RWPE1 (cell line): ENCODE data around the gene MAN2A1.

Source experiments
- CTCF ChIA-PET: fragments of 350-600 bp; sonication (Branson Sonifier 250); formaldehyde crosslinking; extraction: SDS; loops from one replicate; lab custom pipeline; 2021; lab: Yijun Ruan, JAX
- POLR2A ChIA-PET: fragments of 400-600 bp; formaldehyde crosslinking; extraction: SDS; loops from one replicate; lab custom pipeline; 2020; ENCODE audit warnings: antibody characterized with exemption; ENCODE audit not compliant: low non-redundant PET; lab: Yijun Ruan, JAX
- DNase-seq: peaks from one replicate; pipeline ENCODE4 v3.0.0; 2012; ENCODE audit warnings: low spot score
- H3K27ac ChIP-seq: fragments of 450-650 bp; 2 replicates; pipeline ENCODE4 v1.5.1; 2017
- CTCF ChIP-seq: fragments of 450-650 bp; conservative IDR thresholded peaks from 2 replicates; pipeline ENCODE4 v1.5.1; 2017; ENCODE audit warnings: low read depth, mild to moderate bottlenecking

Gene MAN2A1

DNA sequence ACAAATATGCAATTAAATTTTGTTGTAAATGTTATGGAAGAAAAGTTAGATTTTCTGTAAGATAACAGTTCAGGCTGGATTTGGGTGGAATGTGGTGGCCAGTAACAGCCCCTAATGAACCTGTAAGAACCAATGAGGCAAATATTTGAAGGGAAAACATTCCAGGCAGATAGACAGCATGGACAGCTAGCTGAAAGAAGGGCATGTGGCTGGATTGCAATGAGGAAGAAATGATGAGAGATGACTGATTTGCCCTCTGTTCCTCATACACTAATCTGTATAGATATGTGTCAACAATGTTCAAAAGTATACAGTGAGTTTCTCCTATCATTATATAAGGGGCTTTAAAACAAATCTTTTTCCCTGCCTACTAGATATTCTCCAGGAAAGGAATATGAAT, 58.8 kb downstream of the MAN2A1 start:
- POLR2A ChIA-PET = no interaction called here
- H3K27ac ChIP-seq = no peak overlapping the region
- DNase-seq = no peak
- CTCF ChIA-PET = interaction anchor here (0.5 kb wide), 1 partner anchor 15 kb away, joined by 4 read pairs; no protein-coding TSS in a partner anchor
- TF ChIP-seq CTCF = no peak

DNA sequence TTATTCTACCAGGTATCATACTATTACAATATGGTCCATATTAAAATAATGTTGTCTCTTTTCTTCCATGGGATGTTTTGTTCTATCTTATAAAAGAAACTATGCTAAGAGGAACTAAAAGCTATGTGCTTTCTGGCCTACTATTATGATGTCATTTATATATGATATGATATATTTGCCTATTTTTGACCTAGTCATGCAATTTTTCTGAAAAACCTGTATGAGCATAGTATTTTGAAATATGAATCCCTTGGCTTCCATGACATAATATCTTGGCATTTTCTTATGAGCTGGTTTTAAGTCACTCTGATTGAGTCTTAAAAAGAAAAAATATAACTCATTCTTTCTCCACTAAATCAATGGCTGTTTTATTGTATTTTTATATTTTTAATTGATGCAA, 60.7 kb downstream of the MAN2A1 start:
- no peak overlapping the region for H3K27ac ChIP-seq
- DNase-seq = no peak
- ChIA-PET POLR2A (no interaction called here), CTCF (interaction anchor here (0.5 to 0.6 kb wide), 2 partner anchors 60 to 110 kb away, joined by 3 read pairs; no protein-coding TSS in a partner anchor)
- no peak for TF ChIP-seq CTCF

DNA sequence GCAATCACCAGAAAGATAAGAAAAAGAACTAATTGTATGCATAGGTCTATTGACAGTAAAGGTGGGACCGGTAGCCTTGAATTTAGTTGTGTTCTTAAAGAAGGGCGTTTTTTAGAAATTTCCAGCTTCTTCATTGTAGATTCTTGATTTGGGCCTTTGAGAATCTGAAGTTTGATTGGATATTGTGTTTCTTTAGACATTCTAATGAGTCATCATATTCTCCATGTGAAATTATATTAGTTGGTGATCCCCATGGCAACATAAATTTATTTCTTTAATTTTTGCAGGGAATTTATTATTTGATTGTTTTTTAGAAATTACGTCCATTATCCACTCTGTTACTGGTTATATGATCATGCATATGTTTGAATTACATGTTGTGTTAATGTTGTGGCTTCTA, 63.6 kb downstream of the MAN2A1 start:
- CTCF ChIA-PET = interaction anchor here (0.6 kb wide), 2 partner anchors 63 to 456 kb away, joined by 3 to 5 read pairs; no protein-coding TSS in a partner anchor
- TF ChIP-seq CTCF = no peak
- no peak overlapping the region for H3K27ac ChIP-seq
- POLR2A ChIA-PET = no interaction called here
- no peak for DNase-seq

GRCh38 chr5:109754319-109754718, 64.6 kb downstream of the MAN2A1 start:
- no peak overlapping the region for H3K27ac ChIP-seq
- ChIA-PET POLR2A (no interaction called here), CTCF (no interaction called here)
- TF ChIP-seq CTCF = no peak
- DNase-seq = no peak

DNA sequence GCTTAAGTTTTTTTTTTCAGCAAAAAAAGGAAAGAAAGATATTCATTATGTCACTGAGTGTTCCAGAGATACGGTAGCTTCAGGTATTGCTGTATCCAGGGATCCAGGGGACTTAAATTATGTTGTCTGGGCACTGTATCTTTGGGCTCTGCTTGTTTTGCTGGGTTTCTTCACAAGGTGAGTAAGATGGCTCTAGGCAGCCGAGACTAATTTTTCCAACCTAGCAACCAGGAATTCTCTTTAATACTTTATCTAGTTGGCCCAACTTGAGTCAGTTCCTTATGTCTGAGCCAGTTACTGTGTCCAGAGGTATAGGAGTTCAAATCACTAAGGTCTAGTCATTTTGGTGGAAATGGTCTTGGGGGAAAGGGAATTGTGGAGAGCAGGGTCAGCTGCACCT, 66.0 kb downstream of the MAN2A1 start:
- no peak for TF ChIP-seq CTCF
- no peak overlapping the region for H3K27ac ChIP-seq
- DNase-seq = no peak
- ChIA-PET CTCF (interaction anchor here (0.6 kb wide), 1 partner anchor 308 kb away, joined by 4 read pairs; no protein-coding TSS in a partner anchor), POLR2A (no interaction called here)

DNA sequence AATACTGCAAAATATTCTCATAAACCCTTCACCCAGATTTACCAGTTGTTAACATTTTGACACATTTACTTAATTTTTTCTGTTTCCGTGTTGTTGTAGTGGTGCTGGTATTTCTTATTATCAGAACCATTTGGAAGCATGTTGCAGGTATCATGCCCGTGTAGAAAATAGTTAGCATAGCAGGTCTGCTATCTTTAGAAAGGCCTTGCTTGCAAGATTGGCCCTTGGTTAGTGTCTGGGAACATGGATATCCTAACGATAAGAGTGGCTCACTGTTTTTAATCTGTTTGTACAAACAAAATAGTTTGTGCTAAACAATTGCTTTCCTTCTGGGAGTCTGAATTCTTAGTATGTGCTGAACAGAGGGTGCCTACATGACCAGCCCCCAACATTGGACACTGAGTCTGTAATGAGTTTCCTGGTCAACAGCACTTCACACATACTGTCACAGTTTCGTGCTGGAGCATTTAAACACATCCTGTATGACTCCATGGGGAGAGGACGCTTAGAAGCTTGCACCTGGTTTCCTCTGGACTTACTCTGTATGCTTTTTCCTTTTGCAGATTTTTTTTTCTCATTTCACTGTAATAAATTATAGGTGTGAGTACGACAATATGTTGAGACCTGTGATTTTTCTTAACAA, 66.9 kb downstream of the MAN2A1 start:
- POLR2A ChIA-PET = no interaction called here
- no peak for DNase-seq
- CTCF ChIA-PET = no interaction called here
- H3K27ac ChIP-seq = no peak overlapping the region
- no peak for TF ChIP-seq CTCF
